ENCODE data around the gene MRI1. TPM values are rescaled to one million over a fixed set of nuclear protein-coding genes. Genes with fewer than 3 reads are reported as not detected.
A peak's percentile ranks its signal among the peaks of the same experiment; 100 is the strongest.

MRI1 gene
- total and polyA plus RNA-seq, 2 experiments from 2014 or later = 12.3 to 44.5 TPM

GRCh38 chr19:13763265-13763664 lies 1.1 kb upstream of the MRI1 start:
- Histone ChIP-seq H3F3A (replicated peaks; ENCODE audit: low read depth) (no peaks in the 10 kb centered on the region; the same call in 1 of the 2 replicates), H3K4me1 (ENCODE audit: insufficient read depth) (no peaks in the 10 kb centered on the region; the same call in 1 of the 2 replicates), H2AFZ (no peak overlapping the region), H4K20me1 (replicated peaks; ENCODE audit: insufficient read depth) (no peaks in the 10 kb centered on the region), H3K4me3 (no peak overlapping the region), H3K4me2 (no peak overlapping the region), H3K9me2 (ENCODE audit: insufficient read depth) (no peaks in the 10 kb centered on the region), H3K79me2 (replicated peaks; ENCODE audit: insufficient read depth) (no peaks in the 10 kb centered on the region), H3K27me3 (ENCODE audit: insufficient read depth) (no peaks in the 10 kb centered on the region), H3K27ac (ENCODE audit: low read depth) (no peak overlapping the region), H3K36me3 (ENCODE audit: insufficient read depth) (peaks cover 7% of the 10 kb centered on the region; the same call in 1 of the 2 replicates)
- H3K36me3 Mint-ChIP-seq (ENCODE audit: low read depth) = peaks cover 28% of the 10 kb centered on the region
- ATAC-seq (no peak), DNase-seq (ENCODE audit: low spot score) (no peak)
- H3K4me3 Mint-ChIP-seq = peak overlapping the region; percentile 32; the same call in 2 of the 3 replicates
- peaks cover 14% of the 10 kb centered on the region for H3K27me3 Mint-ChIP-seq (ENCODE audit: insufficient read depth, low read depth, poor library complexity)
- H3K9me3 Mint-ChIP-seq = no peaks in the 10 kb centered on the region; the same call in 2 of the 3 replicates
- TF ChIP-seq EZH2phosphoT487 (IDR thresholded peaks at IDR 0.05; ENCODE audit: unreplicated experiment) = no peak
- no peak for TF ChIP-seq CTCF (conservative IDR thresholded peaks at IDR 0.05; ENCODE audit: low read depth in 2 of 2)
- no peak for TF ChIP-seq ZNF331 (CRISPR knock-in tag; IDR thresholded peaks at IDR 0.05; ENCODE audit: low read depth)
- TF ChIP-seq EZH2 (IDR thresholded peaks at IDR 0.05; ENCODE audit: low read depth, unreplicated experiment) = no peak
- TF ChIP-seq, protein P1, sequence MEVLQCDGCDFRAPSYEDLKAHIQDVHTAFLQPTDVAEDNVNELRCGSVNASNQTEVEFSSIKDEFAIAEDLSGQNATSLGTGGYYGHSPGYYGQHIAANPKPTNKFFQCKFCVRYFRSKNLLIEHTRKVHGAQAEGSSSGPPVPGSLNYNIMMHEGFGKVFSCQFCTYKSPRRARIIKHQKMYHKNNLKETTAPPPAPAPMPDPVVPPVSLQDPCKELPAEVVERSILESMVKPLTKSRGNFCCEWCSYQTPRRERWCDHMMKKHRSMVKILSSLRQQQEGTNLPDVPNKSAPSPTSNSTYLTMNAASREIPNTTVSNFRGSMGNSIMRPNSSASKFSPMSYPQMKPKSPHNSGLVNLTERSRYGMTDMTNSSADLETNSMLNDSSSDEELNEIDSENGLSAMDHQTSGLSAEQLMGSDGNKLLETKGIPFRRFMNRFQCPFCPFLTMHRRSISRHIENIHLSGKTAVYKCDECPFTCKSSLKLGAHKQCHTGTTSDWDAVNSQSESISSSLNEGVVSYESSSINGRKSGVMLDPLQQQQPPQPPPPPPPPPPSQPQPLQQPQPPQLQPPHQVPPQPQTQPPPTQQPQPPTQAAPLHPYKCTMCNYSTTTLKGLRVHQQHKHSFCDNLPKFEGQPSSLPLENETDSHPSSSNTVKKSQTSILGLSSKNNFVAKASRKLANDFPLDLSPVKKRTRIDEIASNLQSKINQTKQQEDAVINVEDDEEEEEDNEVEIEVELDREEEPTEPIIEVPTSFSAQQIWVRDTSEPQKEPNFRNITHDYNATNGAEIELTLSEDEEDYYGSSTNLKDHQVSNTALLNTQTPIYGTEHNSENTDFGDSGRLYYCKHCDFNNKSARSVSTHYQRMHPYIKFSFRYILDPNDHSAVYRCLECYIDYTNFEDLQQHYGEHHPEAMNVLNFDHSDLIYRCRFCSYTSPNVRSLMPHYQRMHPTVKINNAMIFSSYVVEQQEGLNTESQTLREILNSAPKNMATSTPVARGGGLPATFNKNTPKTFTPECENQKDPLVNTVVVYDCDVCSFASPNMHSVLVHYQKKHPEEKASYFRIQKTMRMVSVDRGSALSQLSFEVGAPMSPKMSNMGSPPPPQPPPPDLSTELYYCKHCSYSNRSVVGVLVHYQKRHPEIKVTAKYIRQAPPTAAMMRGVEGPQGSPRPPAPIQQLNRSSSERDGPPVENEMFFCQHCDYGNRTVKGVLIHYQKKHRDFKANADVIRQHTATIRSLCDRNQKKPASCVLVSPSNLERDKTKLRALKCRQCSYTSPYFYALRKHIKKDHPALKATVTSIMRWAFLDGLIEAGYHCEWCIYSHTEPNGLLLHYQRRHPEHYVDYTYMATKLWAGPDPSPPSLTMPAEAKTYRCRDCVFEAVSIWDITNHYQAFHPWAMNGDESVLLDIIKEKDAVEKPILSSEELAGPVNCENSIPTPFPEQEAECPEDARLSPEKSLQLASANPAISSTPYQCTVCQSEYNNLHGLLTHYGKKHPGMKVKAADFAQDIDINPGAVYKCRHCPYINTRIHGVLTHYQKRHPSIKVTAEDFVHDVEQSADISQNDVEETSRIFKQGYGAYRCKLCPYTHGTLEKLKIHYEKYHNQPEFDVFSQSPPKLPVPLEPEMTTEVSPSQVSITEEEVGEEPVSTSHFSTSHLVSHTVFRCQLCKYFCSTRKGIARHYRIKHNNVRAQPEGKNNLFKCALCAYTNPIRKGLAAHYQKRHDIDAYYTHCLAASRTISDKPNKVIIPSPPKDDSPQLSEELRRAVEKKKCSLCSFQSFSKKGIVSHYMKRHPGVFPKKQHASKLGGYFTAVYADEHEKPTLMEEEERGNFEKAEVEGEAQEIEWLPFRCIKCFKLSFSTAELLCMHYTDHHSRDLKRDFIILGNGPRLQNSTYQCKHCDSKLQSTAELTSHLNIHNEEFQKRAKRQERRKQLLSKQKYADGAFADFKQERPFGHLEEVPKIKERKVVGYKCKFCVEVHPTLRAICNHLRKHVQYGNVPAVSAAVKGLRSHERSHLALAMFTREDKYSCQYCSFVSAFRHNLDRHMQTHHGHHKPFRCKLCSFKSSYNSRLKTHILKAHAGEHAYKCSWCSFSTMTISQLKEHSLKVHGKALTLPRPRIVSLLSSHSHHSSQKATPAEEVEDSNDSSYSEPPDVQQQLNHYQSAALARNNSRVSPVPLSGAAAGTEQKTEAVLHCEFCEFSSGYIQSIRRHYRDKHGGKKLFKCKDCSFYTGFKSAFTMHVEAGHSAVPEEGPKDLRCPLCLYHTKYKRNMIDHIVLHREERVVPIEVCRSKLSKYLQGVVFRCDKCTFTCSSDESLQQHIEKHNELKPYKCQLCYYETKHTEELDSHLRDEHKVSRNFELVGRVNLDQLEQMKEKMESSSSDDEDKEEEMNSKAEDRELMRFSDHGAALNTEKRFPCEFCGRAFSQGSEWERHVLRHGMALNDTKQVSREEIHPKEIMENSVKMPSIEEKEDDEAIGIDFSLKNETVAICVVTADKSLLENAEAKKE (CRISPR knock-in tag; IDR thresholded peaks at IDR 0.05) = no peak
- TF ChIP-seq JUNB (IDR thresholded peaks at IDR 0.05; ENCODE audit: unreplicated experiment) = no peak
- no peak for TF ChIP-seq STAT1 (IDR thresholded peaks at IDR 0.05; ENCODE audit: unreplicated experiment)
- TF ChIP-seq, protein P2, sequence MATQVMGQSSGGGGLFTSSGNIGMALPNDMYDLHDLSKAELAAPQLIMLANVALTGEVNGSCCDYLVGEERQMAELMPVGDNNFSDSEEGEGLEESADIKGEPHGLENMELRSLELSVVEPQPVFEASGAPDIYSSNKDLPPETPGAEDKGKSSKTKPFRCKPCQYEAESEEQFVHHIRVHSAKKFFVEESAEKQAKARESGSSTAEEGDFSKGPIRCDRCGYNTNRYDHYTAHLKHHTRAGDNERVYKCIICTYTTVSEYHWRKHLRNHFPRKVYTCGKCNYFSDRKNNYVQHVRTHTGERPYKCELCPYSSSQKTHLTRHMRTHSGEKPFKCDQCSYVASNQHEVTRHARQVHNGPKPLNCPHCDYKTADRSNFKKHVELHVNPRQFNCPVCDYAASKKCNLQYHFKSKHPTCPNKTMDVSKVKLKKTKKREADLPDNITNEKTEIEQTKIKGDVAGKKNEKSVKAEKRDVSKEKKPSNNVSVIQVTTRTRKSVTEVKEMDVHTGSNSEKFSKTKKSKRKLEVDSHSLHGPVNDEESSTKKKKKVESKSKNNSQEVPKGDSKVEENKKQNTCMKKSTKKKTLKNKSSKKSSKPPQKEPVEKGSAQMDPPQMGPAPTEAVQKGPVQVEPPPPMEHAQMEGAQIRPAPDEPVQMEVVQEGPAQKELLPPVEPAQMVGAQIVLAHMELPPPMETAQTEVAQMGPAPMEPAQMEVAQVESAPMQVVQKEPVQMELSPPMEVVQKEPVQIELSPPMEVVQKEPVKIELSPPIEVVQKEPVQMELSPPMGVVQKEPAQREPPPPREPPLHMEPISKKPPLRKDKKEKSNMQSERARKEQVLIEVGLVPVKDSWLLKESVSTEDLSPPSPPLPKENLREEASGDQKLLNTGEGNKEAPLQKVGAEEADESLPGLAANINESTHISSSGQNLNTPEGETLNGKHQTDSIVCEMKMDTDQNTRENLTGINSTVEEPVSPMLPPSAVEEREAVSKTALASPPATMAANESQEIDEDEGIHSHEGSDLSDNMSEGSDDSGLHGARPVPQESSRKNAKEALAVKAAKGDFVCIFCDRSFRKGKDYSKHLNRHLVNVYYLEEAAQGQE (IDR thresholded peaks at IDR 0.05; ENCODE audit: unreplicated experiment) = no peak
- TF ChIP-seq NANOG (IDR thresholded peaks at IDR 0.05; ENCODE audit: borderline replicate concordance) = no peak
- TF ChIP-seq, protein P3, sequence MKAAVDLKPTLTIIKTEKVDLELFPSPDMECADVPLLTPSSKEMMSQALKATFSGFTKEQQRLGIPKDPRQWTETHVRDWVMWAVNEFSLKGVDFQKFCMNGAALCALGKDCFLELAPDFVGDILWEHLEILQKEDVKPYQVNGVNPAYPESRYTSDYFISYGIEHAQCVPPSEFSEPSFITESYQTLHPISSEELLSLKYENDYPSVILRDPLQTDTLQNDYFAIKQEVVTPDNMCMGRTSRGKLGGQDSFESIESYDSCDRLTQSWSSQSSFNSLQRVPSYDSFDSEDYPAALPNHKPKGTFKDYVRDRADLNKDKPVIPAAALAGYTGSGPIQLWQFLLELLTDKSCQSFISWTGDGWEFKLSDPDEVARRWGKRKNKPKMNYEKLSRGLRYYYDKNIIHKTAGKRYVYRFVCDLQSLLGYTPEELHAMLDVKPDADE (IDR thresholded peaks at IDR 0.05) = no peak
- TF ChIP-seq CREB1 (CRISPR knock-in tag; IDR thresholded peaks at IDR 0.05; ENCODE audit: low read depth) = no peak
- no peak for TF ChIP-seq ZNF114 (CRISPR knock-in tag; IDR thresholded peaks at IDR 0.05)
- no peak for TF ChIP-seq POLR2AphosphoS5 (IDR thresholded peaks at IDR 0.05; ENCODE audit: low read depth)
- H3K4me1 Mint-ChIP-seq = peaks cover 6% of the 10 kb centered on the region
- no peak overlapping the region for H3K27ac Mint-ChIP-seq

All from GM23338 (cell line).